HPDE6-E6E7 (cell line): Measurements from ENCODE around the gene STX2.
"Not testable (repeated sequence)": the region's sequence is repeated elsewhere in the genome, so short reads cannot be mapped to it uniquely, and the experiment has no call there.

ENCODE experiments used
- DNase-seq: peaks from one replicate; pipeline ENCODE4 v3.0.0; 2011; ENCODE audit warnings: missing footprints; ENCODE audit errors: extremely low spot score

Gene STX2

DNA sequence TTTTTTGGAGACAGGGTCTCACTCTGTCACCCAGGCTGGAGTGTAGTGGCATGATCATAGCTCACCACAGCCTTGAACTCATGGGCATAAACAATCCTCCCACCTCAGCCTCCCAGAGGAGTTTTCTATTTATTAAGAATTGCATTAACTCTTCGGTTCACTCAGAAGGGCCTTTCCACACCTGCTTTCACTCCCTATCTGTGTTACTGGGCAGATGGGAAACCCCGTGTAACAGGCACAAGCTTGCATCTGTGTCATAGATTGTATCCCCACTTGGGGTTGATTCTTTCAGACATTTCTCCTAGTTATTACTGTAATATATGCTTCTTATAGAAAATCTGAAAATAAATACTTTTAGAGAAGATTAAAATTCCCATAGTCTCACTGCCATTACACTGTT is 38.7 kb downstream of the STX2 start:
- no peak for DNase-seq

DNA sequence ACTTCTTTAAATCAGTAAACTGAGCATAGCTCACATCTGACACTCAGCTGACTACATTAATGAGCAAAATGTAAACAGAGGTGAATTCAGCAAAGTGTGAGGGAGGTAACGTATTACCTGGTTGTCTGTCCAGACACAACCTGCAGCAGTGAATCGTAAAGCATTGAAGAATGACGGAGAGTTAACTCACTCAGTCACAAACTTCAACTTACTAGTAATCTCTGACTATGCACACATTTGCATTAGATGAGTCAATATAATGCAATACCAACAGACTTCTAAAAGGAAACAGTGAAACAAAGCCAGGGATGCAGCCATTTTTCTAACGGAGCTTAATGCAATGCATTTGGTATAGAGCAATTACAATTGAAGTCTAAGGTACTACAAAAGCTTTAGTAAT is 40.0 kb downstream of the STX2 start:
- DNase-seq, result peak; percentile 31

DNA sequence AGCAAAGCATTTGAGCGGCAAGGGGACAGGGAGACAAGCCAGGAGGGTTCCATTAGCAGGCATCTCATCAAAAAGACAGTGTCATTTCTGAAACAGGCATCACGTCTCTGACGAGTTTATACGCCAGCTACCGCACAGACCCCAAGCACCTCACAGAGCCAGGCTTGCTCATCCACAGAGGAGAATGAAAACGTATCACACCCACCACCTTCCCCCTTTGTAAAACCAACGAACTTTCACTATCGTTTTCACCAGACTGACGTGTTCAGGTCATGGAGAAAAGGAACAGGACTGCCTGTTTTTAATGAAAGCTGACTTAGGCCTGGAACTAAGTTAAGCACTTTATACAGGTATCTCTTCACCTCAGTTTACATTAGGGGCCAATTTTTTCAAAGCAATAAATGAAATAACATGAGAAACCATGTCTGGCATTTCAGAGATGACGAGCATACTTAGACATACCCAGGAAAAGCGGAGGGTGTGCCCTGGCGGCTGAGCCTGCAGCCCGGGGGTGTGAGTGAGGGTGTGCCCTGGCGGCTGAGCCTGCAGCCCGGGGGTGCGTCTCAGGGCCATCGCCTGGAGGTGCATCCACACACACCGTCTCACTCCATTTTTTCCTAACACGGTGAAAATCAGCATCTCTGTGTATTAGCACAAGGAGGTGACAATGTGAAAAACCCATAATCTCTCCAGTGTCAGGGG is 41.9 kb downstream of the STX2 start:
- no peak for DNase-seq

DNA sequence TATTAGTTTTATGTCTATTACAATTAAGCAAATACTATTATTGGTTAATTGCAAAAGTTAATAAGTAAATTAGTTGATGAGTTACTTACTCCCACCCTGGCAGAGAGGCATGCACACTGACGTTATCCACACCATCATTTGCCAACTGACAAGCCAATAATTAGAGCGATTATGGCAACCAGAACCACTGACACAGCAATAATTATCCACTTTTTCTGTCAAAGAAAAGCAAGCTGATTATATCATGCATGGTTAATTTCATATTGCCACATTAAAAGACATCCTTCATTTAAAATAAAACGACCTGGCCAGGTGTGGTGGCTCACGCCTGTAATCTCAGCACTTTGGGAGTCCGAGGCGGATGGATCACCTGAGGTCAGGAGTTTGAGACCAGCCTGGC is 43.1 kb downstream of the STX2 start:
- DNase-seq, result no peak

DNA sequence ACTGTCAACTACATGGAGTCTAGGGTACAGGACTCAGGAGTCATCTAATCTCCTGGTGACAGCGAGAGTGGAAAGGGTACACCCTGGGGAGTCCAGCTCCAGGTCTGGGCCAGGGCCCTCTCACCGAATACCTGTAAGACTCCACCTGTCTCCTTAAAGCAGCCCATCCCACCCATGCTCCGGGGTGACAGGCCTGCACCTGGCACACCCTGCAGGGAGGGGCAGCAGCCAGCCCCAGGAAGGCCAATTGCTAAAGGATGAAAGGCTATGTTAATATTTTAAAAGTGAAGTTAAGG is 45.5 kb downstream of the STX2 start:
- DNase-seq, result no peak

DNA sequence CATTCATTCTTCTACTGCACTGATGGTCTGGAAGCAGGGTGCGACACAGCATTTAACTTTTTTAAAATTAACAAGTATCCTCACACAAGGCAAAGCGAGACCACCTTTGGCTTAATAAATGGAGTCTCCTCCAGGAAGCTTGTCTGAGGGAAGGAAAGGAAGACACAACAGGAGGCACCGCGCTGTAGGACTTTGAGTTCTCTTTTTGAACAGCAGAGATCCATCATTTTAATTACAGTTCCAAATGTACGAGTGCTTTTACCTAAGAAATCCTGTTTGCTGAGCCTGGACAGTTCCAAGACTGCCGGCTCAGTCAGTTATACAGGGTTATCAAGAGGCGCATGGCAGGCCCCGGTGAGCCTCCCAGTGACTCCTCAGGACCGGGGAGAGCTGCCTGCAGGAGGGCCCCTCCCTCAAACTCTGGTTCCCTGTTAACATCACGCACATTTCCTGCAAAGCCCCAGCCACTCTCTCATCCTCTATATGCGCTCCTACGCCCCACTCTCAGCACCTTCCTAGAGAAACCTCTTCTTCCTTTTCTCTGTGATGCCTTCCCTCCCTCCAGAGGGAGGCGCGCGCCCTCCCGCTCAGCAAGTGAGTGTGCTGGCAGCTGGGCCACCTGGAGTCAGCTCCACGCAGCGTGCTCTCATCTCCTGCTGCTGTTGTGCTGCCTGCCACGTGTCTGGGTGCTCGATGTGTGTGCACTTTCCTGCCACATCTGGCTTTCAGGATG is 46.1 kb downstream of the STX2 start:
- DNase-seq, result no peak

DNA sequence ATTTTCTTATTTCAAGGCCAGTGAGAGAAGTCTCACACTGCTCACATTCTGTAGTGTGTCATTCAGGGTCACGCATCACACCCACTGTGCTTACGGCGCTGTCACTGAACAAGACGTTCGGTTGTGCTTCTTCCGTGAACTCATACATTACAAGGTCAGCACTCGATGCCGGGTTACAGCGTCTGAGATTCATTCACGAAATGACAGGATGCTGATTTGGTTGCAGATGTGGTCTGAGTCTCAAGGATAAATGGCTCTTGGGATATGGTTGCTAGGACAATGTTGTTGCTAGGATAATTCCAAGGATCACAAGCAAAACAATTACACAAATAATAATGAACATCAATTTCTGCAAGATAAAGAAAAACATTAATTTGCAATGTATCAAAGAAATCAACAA is 47.4 kb downstream of the STX2 start:
- no peak for DNase-seq

DNA sequence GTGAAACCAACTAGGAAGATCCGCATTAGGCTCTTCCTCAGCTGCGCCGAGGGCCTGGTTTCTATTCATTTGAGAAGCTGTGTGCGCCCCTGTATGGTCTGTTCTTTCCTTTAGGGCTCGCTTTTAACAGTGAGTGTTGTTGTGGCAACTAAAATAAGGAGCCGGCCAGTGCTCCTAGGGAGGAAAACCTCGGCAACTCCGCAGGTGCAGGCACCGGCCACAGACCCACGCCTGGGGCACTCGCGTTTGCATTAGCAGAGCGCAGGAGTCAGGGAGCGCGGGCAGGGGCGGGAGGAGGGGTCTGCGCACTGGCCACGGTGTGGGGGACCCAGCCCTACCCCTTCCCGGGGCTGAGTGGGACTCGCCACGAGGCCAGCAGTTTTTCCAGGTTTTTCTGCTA is 50.5 kb downstream of the STX2 start:
- no peak for DNase-seq

DNA sequence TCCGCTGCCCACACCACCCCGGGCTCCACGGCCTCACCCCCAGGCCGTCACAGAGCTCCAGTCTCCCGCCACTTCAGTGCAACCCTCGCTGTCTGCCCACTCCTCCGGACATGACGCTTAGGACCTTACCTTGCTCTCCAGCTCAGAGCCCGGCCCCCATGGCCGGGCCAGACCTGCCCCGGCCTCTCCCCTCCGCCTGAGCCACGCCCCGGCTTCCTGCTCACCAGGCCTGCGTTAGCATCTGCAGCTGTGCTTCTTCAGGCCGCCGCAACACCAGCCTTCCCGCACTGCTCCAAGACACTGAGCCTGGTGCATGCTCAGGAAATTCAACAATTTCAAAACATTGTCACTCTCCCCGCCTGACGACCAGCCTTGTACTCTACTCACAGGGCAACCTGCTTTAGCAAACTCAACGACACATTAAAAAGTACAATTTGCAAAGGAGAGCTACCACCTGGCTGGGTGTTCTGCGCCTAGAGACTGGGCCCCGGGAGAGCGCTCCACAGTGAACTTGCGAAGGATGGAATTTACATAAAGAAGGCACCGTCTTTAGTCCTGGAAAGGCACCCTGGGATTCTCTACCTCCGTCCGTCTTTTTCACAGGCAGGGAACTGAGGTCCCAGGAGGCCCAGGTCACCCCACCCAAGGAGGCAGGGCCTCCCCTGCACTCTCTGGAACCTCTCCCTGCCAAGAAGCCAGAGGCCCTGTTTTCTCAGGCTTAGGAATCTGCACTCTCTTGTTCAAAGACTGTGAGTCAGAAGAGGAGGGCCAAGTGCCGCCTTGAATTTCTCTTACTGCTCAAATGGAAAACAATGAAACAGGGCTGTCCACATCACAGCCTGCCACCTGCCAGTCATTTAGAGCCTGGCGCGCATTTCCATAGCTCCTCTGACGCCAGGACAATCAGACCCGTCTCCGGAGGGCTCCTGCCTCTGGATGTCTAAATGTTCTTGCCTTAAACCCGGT is 51.3 kb downstream of the STX2 start:
- no peak for DNase-seq

DNA sequence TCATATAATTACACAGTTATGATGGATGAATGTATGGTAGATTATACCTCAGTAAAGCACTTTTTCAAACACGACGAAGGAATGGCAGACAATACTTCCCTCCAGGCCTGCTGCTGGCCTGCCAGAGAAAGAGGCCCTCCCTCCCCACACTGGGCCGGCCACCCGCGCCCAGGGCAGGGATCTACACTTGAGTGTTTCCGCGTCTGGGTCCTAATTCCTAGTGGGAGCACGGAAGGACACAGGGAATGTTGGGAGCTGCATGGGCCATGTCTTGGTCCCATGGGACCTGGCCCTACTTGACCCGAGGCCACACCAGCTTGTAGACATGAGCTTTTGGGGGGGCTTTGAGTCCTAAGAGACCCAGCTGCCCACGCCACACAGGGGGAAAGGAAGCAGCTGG is 52.0 kb downstream of the STX2 start:
- no peak for DNase-seq

DNA sequence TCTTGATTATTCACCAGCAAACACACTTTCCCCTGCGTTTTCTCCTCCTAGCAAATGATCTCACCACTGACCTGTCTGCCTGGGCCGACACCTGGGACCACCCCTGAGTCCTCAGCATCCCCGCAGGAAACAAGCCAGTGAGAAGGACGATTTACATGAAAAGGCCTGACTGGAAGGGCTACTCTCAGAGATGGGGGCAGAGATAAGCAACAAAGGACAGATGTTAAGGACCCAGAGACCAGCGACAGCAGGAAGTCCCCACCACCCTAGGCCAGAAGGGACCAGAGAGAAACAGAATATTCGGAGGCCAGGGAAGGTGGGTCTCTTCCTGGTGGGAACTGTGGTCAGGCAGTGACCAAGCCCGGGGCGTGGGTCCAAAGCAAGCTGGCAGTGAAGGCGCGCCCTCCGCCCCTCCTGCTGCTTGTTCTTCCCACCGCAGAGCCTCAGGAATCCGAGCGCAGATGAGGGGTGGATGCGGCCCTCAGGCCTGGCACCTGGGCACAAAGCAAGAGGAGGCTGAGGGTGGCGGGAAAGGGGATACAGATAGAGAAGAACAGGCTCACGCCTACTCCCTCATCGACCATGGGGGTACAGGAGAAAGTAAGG is 55.8 kb downstream of the STX2 start:
- no peak for DNase-seq

DNA sequence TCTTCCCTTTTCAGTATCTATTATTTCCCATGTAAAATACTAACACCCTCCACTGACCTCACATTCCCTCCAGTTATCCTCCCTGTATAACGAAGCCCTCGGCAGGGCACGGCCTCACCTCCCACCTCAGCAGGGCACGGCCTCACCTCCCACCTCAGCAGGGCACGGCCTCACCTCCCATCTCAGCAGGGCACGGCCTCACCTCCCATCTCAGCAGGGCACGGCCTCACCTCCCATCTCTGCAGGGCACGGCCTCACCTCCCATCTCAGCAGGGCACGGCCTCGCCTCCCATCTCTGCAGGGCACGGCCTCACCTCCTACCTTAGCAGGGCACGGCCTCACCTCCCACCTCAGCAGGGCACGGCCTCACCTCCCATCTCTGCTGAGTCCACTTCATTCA is 56.8 kb downstream of the STX2 start:
- DNase-seq, result not testable (repeated sequence)

DNA sequence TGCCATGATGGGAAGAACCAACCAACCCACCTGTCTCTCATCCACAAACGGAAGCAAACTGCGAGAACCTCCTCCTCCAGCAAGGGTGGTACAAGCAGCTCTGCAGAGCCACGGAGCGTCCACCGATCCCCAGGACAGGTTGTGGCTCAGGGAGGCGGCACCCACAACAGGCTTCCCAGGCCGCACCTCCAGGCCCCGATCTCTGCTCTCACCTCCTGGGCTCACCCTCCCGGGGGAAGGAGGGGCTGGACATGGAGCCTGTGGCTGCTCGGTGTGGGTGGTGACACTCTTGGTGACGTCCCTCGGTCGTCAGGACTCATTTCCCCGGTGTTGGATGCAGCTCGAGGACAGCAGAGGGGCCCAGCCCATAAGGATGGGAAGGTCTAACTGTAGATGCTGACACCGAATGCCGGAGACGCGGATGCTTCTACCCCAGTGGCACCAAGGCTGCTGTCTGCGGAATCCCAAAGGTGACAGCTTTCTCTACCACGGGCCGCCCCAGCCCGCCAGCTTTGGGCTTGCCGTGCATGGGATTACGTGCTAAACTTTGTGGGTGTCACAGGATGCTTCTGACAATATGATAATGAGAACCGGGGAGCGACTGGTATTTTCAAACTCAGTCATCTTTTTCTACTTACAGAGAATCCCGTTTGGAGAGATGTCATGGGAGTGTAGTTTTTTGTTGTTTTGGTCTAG is 58.0 kb downstream of the STX2 start:
- DNase-seq, result no peak

DNA sequence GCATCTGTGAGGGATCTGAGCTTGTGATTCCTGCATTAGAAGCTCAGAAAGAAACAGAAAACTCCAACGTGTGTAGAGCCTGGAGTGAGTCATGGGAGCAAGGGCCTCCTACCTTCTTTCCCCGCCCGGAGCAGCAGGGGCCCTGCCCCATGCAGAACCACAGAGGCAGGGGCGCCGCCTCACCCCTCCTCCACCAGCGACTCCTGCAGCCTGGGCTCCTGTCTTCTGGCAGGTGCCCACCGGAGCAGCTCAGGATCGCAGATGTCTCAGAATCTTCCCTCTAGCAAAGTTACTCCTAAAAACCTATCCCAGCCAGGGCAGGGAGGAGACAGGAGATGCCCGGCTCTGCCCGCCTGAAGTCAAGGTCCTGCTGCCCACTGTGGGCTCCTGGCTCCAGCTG is 58.7 kb downstream of the STX2 start:
- no peak for DNase-seq

DNA sequence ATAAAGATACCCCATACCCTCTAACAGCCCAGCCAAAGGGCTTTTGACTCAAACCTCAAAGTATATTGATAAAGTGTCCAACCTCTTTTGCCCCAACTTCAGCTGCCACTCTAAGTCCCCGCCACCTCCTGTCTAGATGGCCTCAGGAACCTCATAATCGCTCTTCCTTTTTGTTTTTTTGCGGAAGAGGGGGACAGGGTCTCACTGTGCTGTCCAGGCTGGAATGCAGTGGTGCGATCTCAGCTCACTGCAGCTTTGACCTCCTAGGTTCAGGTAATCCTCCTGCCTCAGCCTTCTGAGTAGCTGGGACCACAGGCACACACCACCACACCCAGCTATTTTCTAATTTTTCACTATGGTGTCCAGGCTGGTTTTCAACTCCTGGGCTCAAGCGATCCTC is 60.3 kb downstream of the STX2 start:
- DNase-seq, result no peak

DNA sequence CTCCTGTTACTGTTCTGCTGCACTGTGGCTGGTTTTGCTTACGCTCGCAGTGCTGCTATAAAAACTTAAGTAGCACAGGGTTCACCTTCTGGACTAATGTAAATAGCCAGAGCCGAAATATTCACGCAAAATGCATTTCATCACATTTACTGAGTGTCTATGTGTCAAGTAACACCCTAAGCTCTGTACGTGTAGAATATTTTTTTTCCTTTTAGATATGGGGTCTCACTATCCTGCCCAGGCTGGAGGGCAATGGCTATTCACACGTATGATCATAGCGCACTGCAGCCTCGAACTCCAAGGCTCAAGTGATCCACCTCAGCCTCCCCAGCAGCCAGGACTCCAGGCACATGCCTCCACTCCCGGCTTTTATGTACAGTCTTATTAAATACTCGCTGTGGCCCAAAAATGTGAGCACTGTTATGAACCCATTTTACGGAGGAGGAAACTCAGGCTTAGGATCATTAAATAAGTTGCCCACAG is 62.2 kb downstream of the STX2 start:
- DNase-seq, result no peak

DNA sequence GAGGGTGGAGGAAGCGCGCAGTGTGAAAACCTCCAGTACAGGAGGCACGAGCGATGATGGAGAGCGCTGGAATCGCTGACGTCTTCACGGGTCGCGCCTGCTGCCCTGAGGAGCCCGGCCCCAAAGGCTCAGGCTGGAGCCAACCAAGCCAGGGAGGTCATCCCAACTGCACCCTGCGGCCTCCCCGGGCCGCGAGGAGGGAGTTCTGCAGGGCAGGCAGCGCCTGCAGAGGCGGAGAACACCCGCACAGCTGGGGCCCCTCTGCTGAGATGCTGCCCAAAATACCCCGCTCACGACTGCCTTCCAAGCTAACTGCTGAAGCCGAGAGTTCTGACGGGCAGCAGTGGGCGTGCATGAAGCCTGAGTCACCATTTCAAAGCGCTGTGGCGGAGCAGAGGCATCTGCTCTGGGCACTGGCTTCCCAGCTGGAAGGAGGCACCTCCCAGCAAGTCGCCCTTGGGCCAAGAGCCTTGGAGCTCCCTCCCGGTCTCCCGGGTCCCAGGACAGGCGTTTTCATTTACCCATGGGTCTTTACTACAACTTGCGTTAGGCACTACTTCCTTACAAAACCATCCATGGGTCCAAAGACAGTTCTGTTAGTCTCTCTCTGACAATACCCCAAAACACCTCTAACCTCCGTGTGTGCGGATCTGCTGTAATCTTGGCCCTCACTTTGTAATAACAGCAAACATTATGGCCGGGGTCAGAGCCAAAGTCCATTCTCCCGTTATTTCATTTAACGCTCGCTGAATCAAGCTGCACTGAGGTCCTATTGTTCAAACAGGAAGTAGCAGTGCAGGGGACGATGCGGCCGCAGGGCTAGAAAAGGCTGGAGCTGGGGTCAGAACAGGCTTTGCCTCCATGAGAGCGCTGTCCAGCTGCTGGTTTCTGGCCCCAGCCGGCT is 62.8 kb downstream of the STX2 start:
- peak; percentile 54 for DNase-seq

DNA sequence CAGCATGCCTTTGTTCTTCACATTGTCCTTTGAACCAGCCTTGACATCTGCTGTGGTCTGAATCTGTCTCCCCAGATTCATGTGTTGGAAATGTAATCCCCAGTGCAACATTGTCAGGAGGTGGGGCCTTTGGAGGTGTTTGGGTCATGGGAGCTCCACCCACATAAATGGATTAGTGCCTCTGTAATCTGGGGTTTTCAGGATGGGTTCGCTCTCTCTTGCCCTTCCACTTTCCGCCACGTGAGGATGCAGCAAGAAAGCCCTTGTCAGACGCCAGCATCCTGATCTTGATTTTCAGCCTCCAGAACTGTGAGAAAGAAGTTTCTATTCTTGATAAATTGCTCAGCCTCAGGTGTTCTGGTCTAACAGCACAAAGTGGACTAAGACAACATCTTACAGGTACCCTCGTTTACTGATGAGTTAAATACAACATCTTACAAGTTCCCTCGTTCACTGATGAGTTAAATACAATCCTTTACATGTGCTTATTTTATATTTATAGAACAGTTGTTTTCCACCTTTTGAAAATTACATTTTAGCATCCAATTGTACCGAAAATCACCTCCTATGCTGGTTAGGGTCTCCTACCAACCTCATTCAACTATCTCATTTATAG is 68.5 kb downstream of the STX2 start:
- DNase-seq, result no peak

DNA sequence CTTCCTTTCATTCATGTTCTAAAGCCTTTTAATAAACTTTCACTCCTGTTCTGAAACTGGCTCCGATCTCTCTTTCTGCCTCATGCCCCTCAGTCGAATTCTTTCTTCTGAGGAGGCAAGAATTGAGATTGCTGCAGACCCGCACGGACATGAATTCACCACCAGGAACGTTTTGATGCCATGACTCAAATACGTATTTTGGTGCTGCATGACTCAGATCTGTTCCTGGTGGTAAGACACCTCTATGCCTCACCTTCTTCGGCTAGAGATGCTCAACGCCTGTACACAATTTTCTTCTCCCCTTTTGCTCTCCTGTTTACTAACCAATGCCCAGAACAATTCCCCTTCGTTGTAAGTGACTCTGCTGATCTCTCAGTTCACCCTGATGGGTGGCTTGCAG is 70.9 kb downstream of the STX2 start:
- DNase-seq, result peak; percentile 36

DNA sequence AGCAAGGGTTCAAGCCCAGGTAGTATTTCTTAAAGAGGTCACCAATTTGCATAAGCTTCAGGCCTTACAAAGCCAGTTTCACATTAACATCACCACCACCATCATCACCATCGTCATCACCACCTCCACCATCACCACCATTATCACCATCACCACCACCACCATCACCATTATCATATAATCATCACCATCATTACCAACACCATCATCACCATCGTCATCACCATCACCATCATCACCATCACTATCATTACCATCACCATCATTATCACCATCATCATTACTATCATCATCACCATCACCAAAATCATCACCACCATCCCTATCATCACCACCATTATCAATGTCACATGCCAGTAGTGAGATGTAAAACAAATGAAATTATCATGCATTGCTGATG is 72.6 kb downstream of the STX2 start:
- DNase-seq, result no peak
